GM23338 (cell line): ENCODE measurements around the gene CDK5R1. TPM values are rescaled to one million over a fixed set of nuclear protein-coding genes. Genes with fewer than 3 reads are reported as not detected.

Source experiments
- ATAC-seq: fragments of 200-7000 bp; cut with Tn5 transposase; 3 replicates; pipeline ENCODE4 v1.9.1; 2020
- DNase-seq: peaks from one replicate; pipeline ENCODE4 v3.0.0-alpha.2; 2015; ENCODE audit warnings: low spot score
- H2AFZ ChIP-seq: fragments of 200-600 bp; sonication (generic); 2 replicates; pipeline ENCODE4 v1.8.0; 2016; ENCODE audit warnings: antibody characterized with exemption, mild to moderate bottlenecking, moderate library complexity
- H3F3A ChIP-seq: fragments of 200-600 bp; sonication (generic); replicated peaks from 2 replicates; pipeline ENCODE4 v1.8.0; 2017; ENCODE audit warnings: antibody characterized with exemption, mixed run types, low read depth
- H3K27ac ChIP-seq: fragments of 200-600 bp; sonication (generic); 2 replicates; pipeline ENCODE4 v1.6.1; 2016; ENCODE audit warnings: low read depth
- H3K27me3 ChIP-seq: fragments of 200-600 bp; sonication (generic); 2 replicates; pipeline ENCODE4 v1.8.0; 2016; ENCODE audit warnings: mild to moderate bottlenecking, mixed run types, moderate library complexity; ENCODE audit not compliant: insufficient read depth
- H3K36me3 ChIP-seq: fragments of 200-600 bp; sonication (generic); 2 replicates; pipeline ENCODE4 v1.8.0; 2016; ENCODE audit warnings: mild to moderate bottlenecking; ENCODE audit not compliant: insufficient read depth
- H3K4me1 ChIP-seq: fragments of 200-600 bp; sonication (generic); 2 replicates; pipeline ENCODE4 v1.8.0; 2016; ENCODE audit warnings: mild to moderate bottlenecking, moderate library complexity; ENCODE audit not compliant: insufficient read depth
- H3K4me2 ChIP-seq: fragments of 200-600 bp; sonication (generic); 2 replicates; pipeline ENCODE4 v1.7.1; 2017; ENCODE audit warnings: mixed run types
- H3K4me3 ChIP-seq: fragments of 200-600 bp; sonication (generic); 2 replicates; pipeline ENCODE4 v1.6.1; 2016; ENCODE audit warnings: mixed run types
- H3K79me2 ChIP-seq: fragments of 200-600 bp; sonication (generic); replicated peaks from 2 replicates; pipeline ENCODE4 v1.8.0; 2017; ENCODE audit warnings: mild to moderate bottlenecking; ENCODE audit not compliant: insufficient read depth
- H3K9me2 ChIP-seq: fragments of 200-600 bp; sonication (generic); 2 replicates; pipeline ENCODE4 v1.8.0; 2017; ENCODE audit not compliant: insufficient read depth
- H4K20me1 ChIP-seq: fragments of 200-600 bp; sonication (generic); replicated peaks from 2 replicates; pipeline ENCODE4 v1.8.0; 2017; ENCODE audit warnings: mild to moderate bottlenecking; ENCODE audit not compliant: insufficient read depth
- H3K27ac Mint-ChIP-seq: 2 replicates; pipeline ENCODE4 v1.8.0; 2020; ENCODE audit warnings: inconsistent platforms, mild to moderate bottlenecking, moderate library complexity, mixed read lengths
- H3K27me3 Mint-ChIP-seq: 3 replicates; pipeline ENCODE4 v1.8.0; 2022; ENCODE audit warnings: low read depth, mild to moderate bottlenecking, moderate library complexity, mixed read lengths, inconsistent platforms; ENCODE audit not compliant: insufficient read depth, poor library complexity
- H3K36me3 Mint-ChIP-seq: 3 replicates; pipeline ENCODE4 v1.8.0; 2021; ENCODE audit warnings: low read depth, mild to moderate bottlenecking, inconsistent platforms, moderate library complexity, mixed read lengths
- H3K4me1 Mint-ChIP-seq: 3 replicates; pipeline ENCODE4 v1.8.0; 2020; ENCODE audit warnings: mild to moderate bottlenecking, inconsistent platforms, mixed read lengths
- H3K4me3 Mint-ChIP-seq: 3 replicates; pipeline ENCODE4 v1.8.0; 2021; ENCODE audit warnings: moderate library complexity, mild to moderate bottlenecking, inconsistent platforms, mixed read lengths
- H3K9me3 Mint-ChIP-seq: 3 replicates; pipeline ENCODE4 v1.8.0; 2020; ENCODE audit warnings: moderate library complexity, mild to moderate bottlenecking, inconsistent platforms, mixed read lengths
- CTCF ChIP-seq, 2 experiments: fragments of 200-600 bp in 1 of 2; sonication (generic) in 1 of 2; conservative IDR thresholded peaks; 2 replicates each; pipeline versions ENCODE4 v1.5.1 to v1.6.1; 2016 to 2017; ENCODE audit warnings: antibody characterized with exemption in 2 of 2, low read depth in 2 of 2, mild to moderate bottlenecking in 2 of 2, moderate library complexity in 1 of 2
- ETS1 ChIP-seq: IDR thresholded peaks from 2 replicates; pipeline ENCODE4 v1.6.1; 2016; ENCODE audit warnings: antibody characterized with exemption
- EZH2 ChIP-seq: fragments of 200-600 bp; sonication (generic); IDR thresholded peaks from one replicate; pipeline ENCODE4 v1.8.0; 2017; ENCODE audit warnings: antibody characterized with exemption, mild to moderate bottlenecking, low read depth; ENCODE audit not compliant: unreplicated experiment
- NANOG ChIP-seq: IDR thresholded peaks from 2 replicates; pipeline ENCODE4 v1.6.1; 2016; ENCODE audit warnings: antibody characterized with exemption, borderline replicate concordance
- POLR2AphosphoS5 ChIP-seq: IDR thresholded peaks from 2 replicates; pipeline ENCODE4 v1.6.1; 2016; ENCODE audit warnings: antibody characterized with exemption, low read depth
- REST ChIP-seq: IDR thresholded peaks from one replicate; pipeline ENCODE4 v1.6.1; 2018; ENCODE audit warnings: antibody characterized with exemption; ENCODE audit not compliant: unreplicated experiment
- STAT1 ChIP-seq: IDR thresholded peaks from one replicate; pipeline ENCODE4 v1.6.1; 2016; ENCODE audit warnings: antibody characterized with exemption; ENCODE audit not compliant: unreplicated experiment
- ZNF331 ChIP-seq: fragments of 250-450 bp; sonication (Bioruptor Pico); IDR thresholded peaks from 2 replicates; pipeline ENCODE4 v1.5.0; 2020; ENCODE audit warnings: low read depth, mild to moderate bottlenecking, moderate library complexity
- polyA plus RNA-seq: library from polyadenylated mRNA; unstranded; fragments of >200 nt; fragmentation: Nextera tagmentation; extraction: Ambion mirVana; gene quantifications from 2 replicates; pipeline ENCODE4 v1.2.1, GENCODE V29; 2016
- total RNA-seq: library from RNA; depleted of rRNA; stranded (reverse); fragments of >200 nt; shearing (Covaris generic); gene quantifications from 2 replicates; pipeline ENCODE4 v1.2.3, GENCODE V29; 2014

CDK5R1 gene
- total and polyA plus RNA-seq, 2 experiments from 2014 or later = 4.0 to 11.6 TPM

GRCh38 chr17:32497431-32498205 lies 10.8 kb downstream of the CDK5R1 start:
- no peak overlapping the region for H2AFZ ChIP-seq
- H3K27me3 Mint-ChIP-seq = peaks cover 13% of the 10 kb centered on the region
- H3F3A ChIP-seq = no peaks in the 10 kb centered on the region
- no peak overlapping the region for H3K4me3 ChIP-seq
- H3K27ac ChIP-seq = no peak overlapping the region
- H3K4me2 ChIP-seq = no peak overlapping the region
- no peak overlapping the region; the same call in 2 of the 3 replicates for H3K4me3 Mint-ChIP-seq
- peaks cover 17% of the 10 kb centered on the region for H3K4me1 Mint-ChIP-seq
- no peaks in the 10 kb centered on the region for H3K79me2 ChIP-seq
- peaks cover 13% of the 10 kb centered on the region; the same call in 1 of the 2 replicates for H3K4me1 ChIP-seq
- H3K27ac Mint-ChIP-seq = no peak overlapping the region
- no peaks in the 10 kb centered on the region for H4K20me1 ChIP-seq
- no peaks in the 10 kb centered on the region for H3K9me2 ChIP-seq
- H3K36me3 ChIP-seq = no peaks in the 10 kb centered on the region
- H3K27me3 ChIP-seq = no peaks in the 10 kb centered on the region
- DNase-seq (peak; percentile 40), ATAC-seq (peak; percentile 63)
- no peaks in the 10 kb centered on the region; the same call in 2 of the 3 replicates for H3K36me3 Mint-ChIP-seq
- TF ChIP-seq POLR2AphosphoS5 (no peak), EZH2 (no peak), CTCF (conservative IDR thresholded peaks at IDR 0.05; ENCODE audit: low read depth in 2 of 2) (peak in 1 of 2 experiments; percentile 55; a peak in 2 of 4 replicates)
- H3K9me3 Mint-ChIP-seq = no peaks in the 10 kb centered on the region; the same call in 2 of the 3 replicates

- peaks cover 16% of the 10 kb centered on the region for H3K27me3 Mint-ChIP-seq
- Histone ChIP-seq H2AFZ (no peak overlapping the region), H3K9me2 (no peaks in the 10 kb centered on the region), H3K4me3 (no peak overlapping the region), H3K79me2 (no peaks in the 10 kb centered on the region), H3K4me1 (peaks cover 13% of the 10 kb centered on the region; the same call in 1 of the 2 replicates), H3K36me3 (no peaks in the 10 kb centered on the region), H4K20me1 (no peaks in the 10 kb centered on the region), H3K4me2 (0 out of 2 replicates have a peak overlapping the region, but pooled peaks have one; percentile 2), H3F3A (no peaks in the 10 kb centered on the region), H3K27ac (no peak overlapping the region), H3K27me3 (no peaks in the 10 kb centered on the region)
- no peak overlapping the region for H3K27ac Mint-ChIP-seq
- H3K36me3 Mint-ChIP-seq = no peaks in the 10 kb centered on the region
- ATAC-seq = peak; percentile 57
- peaks cover 14% of the 10 kb centered on the region for H3K4me1 Mint-ChIP-seq
- no peak overlapping the region for H3K4me3 Mint-ChIP-seq
- no peaks in the 10 kb centered on the region; the same call in 2 of the 3 replicates for H3K9me3 Mint-ChIP-seq
- DNase-seq = peak; percentile 71
- TF ChIP-seq ZNF331 (CRISPR knock-in tag) (no peak), STAT1 (no peak), CTCF (conservative IDR thresholded peaks at IDR 0.05; ENCODE audit: low read depth in 2 of 2) (no peak), ETS1 (no peak), REST (no peak), NANOG (no peak), EZH2 (no peak)
Measured at GRCh38 chr17:32498391-32498790, 11.6 kb downstream of the CDK5R1 start.
